ENCODE measurements around the gene THBD. TPM values are rescaled to one million over a fixed set of nuclear protein-coding genes. Genes with fewer than 3 reads are reported as not detected.

Gene THBD
- total and polyA plus RNA-seq, 2 donors (not counting 1 experiment from before 2014, with no cell fraction given) = 0.99 to 8.4 TPM

DNA sequence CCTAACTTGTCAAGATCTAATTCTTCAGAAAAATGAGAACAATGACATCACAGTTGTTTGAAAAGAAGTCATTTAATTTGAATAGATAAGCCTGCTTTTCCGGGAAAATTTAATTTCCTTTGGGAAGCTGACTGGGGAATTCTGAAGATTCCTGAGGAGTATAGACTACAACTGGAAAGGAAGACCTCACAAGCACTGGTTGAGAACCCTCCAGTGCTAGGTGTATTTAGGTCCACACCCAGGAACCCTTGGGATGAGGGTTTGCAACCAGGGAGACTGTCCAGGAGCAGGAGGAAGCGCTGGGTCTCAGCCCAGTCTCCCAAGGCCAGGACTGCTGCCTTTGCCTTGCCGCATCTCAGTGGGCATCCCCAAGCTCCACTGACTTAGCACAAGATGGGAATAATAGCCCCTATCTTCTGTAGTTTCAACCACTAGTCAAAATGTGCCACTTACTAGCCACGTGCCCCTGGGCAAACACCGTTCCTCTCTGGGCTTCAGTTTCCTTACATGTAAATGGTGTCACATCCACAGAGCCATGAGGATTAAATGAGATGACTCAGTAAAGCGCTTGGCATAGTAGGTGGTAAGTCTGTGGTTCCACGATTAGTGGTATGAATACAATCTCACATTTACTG is 43.5 kb upstream of the THBD start:
- Histone ChIP-seq H3K9ac (ENCODE audit: insufficient read depth, low read length) (no peak overlapping the region), H3K4me2 (ENCODE audit: extremely low read depth, insufficient read depth, low read length) (no peak overlapping the region), H3K36me3 (ENCODE audit: control insufficient read depth, insufficient read depth, low read length) (no peaks in the 10 kb centered on the region), H3K4me1 (ENCODE audit: control insufficient read depth, extremely low read depth, insufficient read depth, low read length) (no peaks in the 10 kb centered on the region), H4K20me1 (ENCODE audit: control insufficient read depth, extremely low read depth, insufficient read depth, low read length) (no peaks in the 10 kb centered on the region), H3K4me3 (replicated peaks in 1 of 4; ENCODE audit: control extremely low read depth in 1 of 4, insufficient read depth in 1 of 4, low read depth in 3 of 4, low read length in 4 of 4) (no peak overlapping the region), H3K79me2 (ENCODE audit: control insufficient read depth, insufficient read depth, low read length) (no peaks in the 10 kb centered on the region), H3K27me3 (ENCODE audit: control insufficient read depth, insufficient read depth, low read length) (peaks cover 6% of the 10 kb centered on the region), H3K9me3 (ENCODE audit: control insufficient read depth, insufficient read depth, low read depth, low read length) (no peaks in the 10 kb centered on the region), H3K27ac (ENCODE audit: insufficient read depth, low read length) (no peak overlapping the region), H2AFZ (ENCODE audit: low read length) (no peak overlapping the region)
- TF ChIP-seq, protein P1, sequence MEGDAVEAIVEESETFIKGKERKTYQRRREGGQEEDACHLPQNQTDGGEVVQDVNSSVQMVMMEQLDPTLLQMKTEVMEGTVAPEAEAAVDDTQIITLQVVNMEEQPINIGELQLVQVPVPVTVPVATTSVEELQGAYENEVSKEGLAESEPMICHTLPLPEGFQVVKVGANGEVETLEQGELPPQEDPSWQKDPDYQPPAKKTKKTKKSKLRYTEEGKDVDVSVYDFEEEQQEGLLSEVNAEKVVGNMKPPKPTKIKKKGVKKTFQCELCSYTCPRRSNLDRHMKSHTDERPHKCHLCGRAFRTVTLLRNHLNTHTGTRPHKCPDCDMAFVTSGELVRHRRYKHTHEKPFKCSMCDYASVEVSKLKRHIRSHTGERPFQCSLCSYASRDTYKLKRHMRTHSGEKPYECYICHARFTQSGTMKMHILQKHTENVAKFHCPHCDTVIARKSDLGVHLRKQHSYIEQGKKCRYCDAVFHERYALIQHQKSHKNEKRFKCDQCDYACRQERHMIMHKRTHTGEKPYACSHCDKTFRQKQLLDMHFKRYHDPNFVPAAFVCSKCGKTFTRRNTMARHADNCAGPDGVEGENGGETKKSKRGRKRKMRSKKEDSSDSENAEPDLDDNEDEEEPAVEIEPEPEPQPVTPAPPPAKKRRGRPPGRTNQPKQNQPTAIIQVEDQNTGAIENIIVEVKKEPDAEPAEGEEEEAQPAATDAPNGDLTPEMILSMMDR (conservative IDR thresholded peaks at IDR 0.05 in 1 of 2, IDR thresholded peaks at IDR 0.05 in 1 of 2; ENCODE audit: low read depth in 1 of 2, low read length in 2 of 2) = no peak
- peak; percentile 31 for TF ChIP-seq EZH2 (IDR thresholded peaks at IDR 0.05; ENCODE audit: low read length, missing control alignments)
- no peak for DNase-seq (ENCODE audit: low read depth in 2 of 2)

DNA sequence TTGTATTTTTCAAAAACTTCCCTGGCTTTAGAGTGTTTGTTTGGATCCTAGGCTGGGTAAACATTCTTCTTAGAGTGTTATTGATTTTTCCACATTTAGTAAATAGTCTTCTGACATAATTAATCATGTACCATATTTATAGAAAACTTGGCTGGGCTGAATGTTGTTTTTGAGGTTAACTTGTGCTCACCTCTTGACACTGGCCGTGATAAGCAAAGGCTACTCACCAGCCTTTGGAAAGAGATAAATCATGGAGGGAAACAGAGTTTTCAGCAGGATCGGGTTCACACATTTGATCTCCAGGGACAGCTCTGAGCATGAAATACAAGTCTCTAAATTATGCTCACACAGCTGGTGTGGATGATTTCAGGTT is 42.9 kb upstream of the THBD start:
- Histone ChIP-seq H3K4me1 (ENCODE audit: control insufficient read depth, extremely low read depth, insufficient read depth, low read length) (no peaks in the 10 kb centered on the region), H3K4me2 (ENCODE audit: extremely low read depth, insufficient read depth, low read length) (no peak overlapping the region)

DNA sequence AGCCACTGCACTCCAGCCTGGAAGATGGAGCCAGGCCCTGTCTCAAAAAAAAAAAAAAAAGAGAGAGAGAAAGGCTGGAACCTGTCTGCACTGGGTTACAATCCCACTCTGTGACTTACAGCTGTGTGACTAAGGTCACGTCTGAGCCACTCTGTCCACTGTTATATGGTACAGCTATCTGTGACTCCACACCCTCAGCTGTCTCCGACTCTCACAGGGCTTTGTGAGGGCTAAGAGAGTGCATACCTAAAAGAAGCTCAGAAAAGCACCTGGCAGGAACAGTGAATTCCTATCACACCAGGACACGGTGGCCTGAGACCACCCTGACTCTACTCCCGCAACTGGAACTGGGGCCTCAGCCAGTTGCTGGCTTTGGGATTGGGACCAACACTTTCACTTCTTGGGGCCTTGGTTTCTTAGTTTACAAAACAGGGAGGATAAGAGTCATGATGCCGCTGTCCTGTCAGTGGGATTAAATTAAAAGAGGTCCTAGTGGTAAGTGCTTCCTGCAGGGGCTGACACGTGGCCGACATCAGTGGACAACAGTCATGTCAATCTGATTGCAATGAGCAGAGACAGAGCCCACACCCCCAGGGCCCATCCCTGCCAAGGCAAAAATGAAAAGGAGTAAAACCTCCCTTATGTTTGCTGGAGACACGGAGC is 42.4 kb upstream of the THBD start:
- no peak overlapping the region for H3K9ac ChIP-seq (ENCODE audit: insufficient read depth, low read length)
- H3K36me3 ChIP-seq (ENCODE audit: control insufficient read depth, insufficient read depth, low read length) = no peaks in the 10 kb centered on the region
- no peak overlapping the region for H3K4me3 ChIP-seq (replicated peaks in 1 of 4; ENCODE audit: control extremely low read depth in 1 of 4, insufficient read depth in 1 of 4, low read depth in 3 of 4, low read length in 4 of 4)
- no peaks in the 10 kb centered on the region for H3K79me2 ChIP-seq (ENCODE audit: control insufficient read depth, insufficient read depth, low read length)
- H3K27ac ChIP-seq (ENCODE audit: insufficient read depth, low read length) = no peak overlapping the region
- TF ChIP-seq, protein P1 (conservative IDR thresholded peaks at IDR 0.05 in 1 of 2, IDR thresholded peaks at IDR 0.05 in 1 of 2; ENCODE audit: low read depth in 1 of 2, low read length in 2 of 2) = no peak
- no peak for TF ChIP-seq EZH2 (IDR thresholded peaks at IDR 0.05; ENCODE audit: low read length, missing control alignments)
- DNase-seq (ENCODE audit: low read depth in 2 of 2) = no peak
- H4K20me1 ChIP-seq (ENCODE audit: control insufficient read depth, extremely low read depth, insufficient read depth, low read length) = no peaks in the 10 kb centered on the region
- H2AFZ ChIP-seq (ENCODE audit: low read length) = no peak overlapping the region
- no peak overlapping the region for H3K4me2 ChIP-seq (ENCODE audit: extremely low read depth, insufficient read depth, low read length)
- no peaks in the 10 kb centered on the region for H3K4me1 ChIP-seq (ENCODE audit: control insufficient read depth, extremely low read depth, insufficient read depth, low read length)
- H3K9me3 ChIP-seq (ENCODE audit: control insufficient read depth, insufficient read depth, low read depth, low read length) = no peaks in the 10 kb centered on the region
- peaks cover 6% of the 10 kb centered on the region for H3K27me3 ChIP-seq (ENCODE audit: control insufficient read depth, insufficient read depth, low read length)

More for the DNA sequence above, 42.9 kb upstream of the THBD start:
- H3K9ac ChIP-seq (ENCODE audit: insufficient read depth, low read length) = no peak overlapping the region
- H3K36me3 ChIP-seq (ENCODE audit: control insufficient read depth, insufficient read depth, low read length) = no peaks in the 10 kb centered on the region
- no peak overlapping the region for H2AFZ ChIP-seq (ENCODE audit: low read length)
- H3K9me3 ChIP-seq (ENCODE audit: control insufficient read depth, insufficient read depth, low read depth, low read length) = no peaks in the 10 kb centered on the region
- H3K79me2 ChIP-seq (ENCODE audit: control insufficient read depth, insufficient read depth, low read length) = no peaks in the 10 kb centered on the region
- TF ChIP-seq, protein P1 (conservative IDR thresholded peaks at IDR 0.05 in 1 of 2, IDR thresholded peaks at IDR 0.05 in 1 of 2; ENCODE audit: low read depth in 1 of 2, low read length in 2 of 2) = no peak
- TF ChIP-seq EZH2 (IDR thresholded peaks at IDR 0.05; ENCODE audit: low read length, missing control alignments) = no peak
- H3K27me3 ChIP-seq (ENCODE audit: control insufficient read depth, insufficient read depth, low read length) = peaks cover 6% of the 10 kb centered on the region
- no peak overlapping the region for H3K27ac ChIP-seq (ENCODE audit: insufficient read depth, low read length)
- no peaks in the 10 kb centered on the region for H4K20me1 ChIP-seq (ENCODE audit: control insufficient read depth, extremely low read depth, insufficient read depth, low read length)
- no peak overlapping the region for H3K4me3 ChIP-seq (replicated peaks in 1 of 4; ENCODE audit: control extremely low read depth in 1 of 4, insufficient read depth in 1 of 4, low read depth in 3 of 4, low read length in 4 of 4)
- DNase-seq (ENCODE audit: low read depth in 2 of 2) = peak; percentile 18 to 43
